Measurements from ENCODE around the gene IL21.

IL21 gene

GRCh38 chr4:122635205-122635604 is 14.3 kb upstream of the IL21 start:
- in situ Hi-C loops (cut with MboI; ENCODE audit: low sequenced_read_pairs) = no loop called here

- in situ Hi-C loops (cut with MboI; ENCODE audit: low sequenced_read_pairs) = no loop called here
Observed at GRCh38 chr4:122633211-122633610, 12.3 kb upstream of the IL21 start.

DNA sequence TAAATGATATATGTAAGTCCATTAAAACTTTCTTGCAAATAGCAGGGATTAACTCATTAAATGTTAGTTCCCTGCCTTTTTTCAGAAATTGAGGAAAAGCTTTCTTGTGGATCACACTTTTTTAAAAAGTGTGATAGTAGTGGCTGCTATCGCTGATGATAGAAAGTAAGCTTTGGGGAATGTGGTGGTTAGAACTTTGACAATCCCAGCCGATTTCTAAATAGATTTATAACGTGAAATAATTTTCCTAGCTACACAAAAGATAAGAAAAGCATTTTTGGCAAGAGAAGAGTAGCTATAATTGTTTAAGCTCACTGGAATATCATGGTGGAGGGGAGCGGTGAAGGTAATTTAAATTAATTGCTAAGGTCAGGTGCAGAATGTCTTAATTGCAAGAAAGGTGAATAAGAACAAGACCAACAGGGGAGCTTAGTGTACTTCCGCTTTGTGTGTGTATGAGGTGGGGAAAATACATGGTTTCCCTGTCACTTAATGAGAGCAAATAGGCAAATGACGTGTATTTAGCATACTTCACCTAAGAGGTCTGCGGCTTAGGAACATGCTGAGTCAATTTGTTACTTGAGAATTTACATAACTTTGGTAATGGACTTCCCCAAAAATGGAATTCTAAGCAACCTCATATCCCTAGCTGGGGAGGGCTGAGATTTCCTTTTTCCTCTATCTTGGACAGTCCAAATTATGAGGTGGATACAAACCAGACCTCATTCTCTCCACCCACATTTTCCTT is 11.7 kb upstream of the IL21 start:
- in situ Hi-C loops (cut with MboI; ENCODE audit: low sequenced_read_pairs) = no loop called here

GRCh38 chr4:122625156-122625555 is 4.3 kb upstream of the IL21 start:
- in situ Hi-C loops (cut with MboI; ENCODE audit: low sequenced_read_pairs) = no loop called here

GRCh38 chr4:122624205-122624604 is 3.3 kb upstream of the IL21 start:
- in situ Hi-C loops (cut with MboI; ENCODE audit: low sequenced_read_pairs) = no loop called here

- in situ Hi-C loops (cut with MboI; ENCODE audit: low sequenced_read_pairs) = no loop called here
Observed at GRCh38 chr4:122623637-122624166, 2.8 kb upstream of the IL21 start.

- in situ Hi-C loops (cut with MboI; ENCODE audit: low sequenced_read_pairs) = no loop called here
Observed at GRCh38 chr4:122622400-122622799, 1.5 kb upstream of the IL21 start.

- in situ Hi-C loops (cut with MboI; ENCODE audit: low sequenced_read_pairs) = no loop called here
Observed at GRCh38 chr4:122619611-122620010, 1.3 kb downstream of the IL21 start.

DNA sequence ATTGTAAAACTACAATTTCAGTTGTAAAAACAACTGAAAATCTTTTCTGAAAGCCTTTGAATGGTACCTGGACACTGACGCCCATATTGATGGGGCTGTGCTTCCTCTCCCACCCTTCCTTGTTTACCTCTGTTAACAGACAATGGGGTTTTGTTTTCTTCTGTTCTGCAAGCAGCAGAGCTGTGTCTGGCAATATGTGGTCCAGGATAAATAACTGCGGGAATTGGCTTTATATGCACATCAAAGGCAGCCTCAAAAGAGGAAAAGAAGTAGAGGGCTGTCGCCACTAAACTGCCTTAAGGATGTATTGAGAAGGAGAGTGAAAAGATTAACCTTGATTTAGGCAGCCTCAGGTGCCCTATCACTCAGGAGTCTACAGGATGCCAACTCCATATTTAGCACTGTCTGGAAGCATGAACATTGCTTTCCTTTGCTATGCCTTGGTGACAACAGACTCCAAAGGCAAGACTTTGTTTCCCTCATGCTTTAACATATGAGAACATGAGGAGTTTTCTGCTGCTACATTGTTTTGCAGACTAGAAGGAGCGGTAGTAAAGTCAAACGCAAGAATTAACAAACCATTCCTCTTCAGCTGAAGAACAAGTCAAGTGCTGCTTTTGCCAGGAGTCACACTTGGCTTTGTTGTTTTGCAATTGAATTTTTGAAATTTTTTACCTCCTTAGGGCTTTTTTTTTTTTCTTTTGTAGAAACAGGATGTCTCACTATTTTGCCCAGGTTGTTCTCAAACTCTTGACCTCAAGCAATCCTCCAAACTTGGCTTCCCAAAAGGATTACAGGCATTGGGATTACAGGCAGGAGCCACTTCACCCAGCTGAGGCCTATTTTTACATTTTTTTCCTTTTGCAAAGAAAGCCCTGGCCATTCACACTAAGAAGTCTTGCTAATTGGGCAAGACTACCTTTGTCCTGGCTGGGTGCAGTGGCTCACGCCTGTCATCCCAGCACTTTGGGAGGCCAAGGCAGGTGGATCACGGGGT is 3.0 kb downstream of the IL21 start:
- in situ Hi-C loops (cut with MboI; ENCODE audit: low sequenced_read_pairs) = no loop called here

DNA sequence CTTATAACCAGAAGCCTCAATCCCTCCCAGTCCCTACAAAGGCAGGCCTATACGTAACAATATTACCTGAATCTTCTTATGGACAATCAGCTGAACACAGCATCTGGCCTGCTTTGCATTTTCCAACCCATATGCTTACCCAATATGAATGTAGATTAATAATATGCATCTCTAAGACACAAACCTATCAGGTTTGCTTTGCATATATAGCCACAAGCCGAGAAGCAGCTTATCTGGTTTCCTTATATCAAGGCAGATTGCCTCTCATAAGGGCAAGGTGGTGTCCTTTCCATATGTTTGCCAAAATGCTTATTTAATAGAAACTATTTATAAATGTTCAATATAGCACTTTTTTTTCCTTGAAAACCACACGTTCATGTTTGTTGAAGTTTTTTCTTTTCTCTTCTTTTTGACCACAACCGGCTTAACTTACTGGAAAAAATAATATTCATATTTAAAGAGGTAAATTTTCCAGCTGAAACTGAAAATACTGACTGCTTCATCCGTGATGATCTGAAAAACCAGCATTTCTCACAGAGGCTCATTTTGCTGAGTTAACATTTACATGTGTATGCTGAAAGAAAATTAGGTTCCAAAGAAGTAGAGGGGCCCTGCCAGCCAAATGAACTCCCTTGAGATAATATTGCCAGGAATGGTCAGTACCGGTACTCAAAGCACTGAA is 3.8 kb downstream of the IL21 start:
- in situ Hi-C loops (cut with MboI; ENCODE audit: low sequenced_read_pairs) = no loop called here

DNA sequence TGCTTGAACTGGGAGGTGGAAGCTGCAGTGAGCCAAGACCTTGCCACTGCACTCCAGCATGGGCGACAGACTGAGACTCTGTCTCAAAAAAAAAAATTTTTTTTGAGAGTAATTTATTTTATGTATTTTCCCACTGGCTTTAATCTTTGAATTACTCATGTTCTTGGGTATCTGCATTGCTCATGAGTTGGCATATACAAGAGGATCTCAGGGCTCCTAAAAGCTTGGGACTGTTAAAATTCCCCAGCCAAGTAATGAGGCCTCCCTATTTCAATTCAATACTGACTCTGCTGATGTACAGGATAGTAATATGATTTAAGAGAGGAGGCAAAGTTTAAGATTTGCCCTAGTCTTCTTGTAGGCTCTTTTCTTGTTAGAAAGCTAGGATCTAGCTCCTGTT is 6.2 kb downstream of the IL21 start:
- in situ Hi-C loops (cut with MboI; ENCODE audit: low sequenced_read_pairs) = no loop called here

GRCh38 chr4:122612540-122612939 is 8.3 kb downstream of the IL21 start:
- in situ Hi-C loops (cut with MboI; ENCODE audit: low sequenced_read_pairs) = no loop called here

DNA sequence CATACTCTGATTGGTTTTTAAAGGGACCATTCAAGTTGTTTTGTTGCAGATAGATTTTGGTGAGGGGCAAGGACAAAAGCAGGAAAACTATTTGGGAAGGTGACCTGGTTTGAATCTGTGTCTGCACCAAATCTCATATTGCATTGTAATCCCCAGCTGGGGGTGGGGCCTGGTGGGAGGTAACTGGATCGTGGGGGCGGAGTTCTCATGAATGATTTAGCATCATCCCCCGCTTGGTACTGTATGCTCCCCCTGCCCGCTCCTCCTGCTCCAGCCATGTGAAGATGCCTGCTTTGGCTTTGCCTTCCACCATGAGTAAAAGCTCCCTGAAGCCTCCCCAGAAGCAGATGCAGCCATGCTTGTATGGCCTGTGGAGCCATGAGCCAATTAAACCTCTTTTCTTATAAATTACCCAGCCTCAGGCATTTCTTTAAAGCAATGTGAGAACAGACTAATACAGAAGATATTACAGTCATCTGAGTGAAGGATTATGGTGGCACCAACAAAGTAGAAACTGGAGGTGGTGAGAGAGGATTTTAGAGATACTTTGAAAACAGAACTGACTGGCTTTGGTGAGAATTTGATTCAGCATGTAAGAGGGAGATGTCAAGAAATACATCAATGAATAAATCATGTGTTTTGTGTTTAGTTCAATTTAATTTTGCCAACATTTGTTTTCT is 14.4 kb downstream of the IL21 start:
- in situ Hi-C loops (cut with MboI; ENCODE audit: low sequenced_read_pairs) = no loop called here

GRCh38 chr4:122604146-122604545 is 16.7 kb downstream of the IL21 start:
- in situ Hi-C loops (cut with MboI; ENCODE audit: low sequenced_read_pairs) = no loop called here

DNA sequence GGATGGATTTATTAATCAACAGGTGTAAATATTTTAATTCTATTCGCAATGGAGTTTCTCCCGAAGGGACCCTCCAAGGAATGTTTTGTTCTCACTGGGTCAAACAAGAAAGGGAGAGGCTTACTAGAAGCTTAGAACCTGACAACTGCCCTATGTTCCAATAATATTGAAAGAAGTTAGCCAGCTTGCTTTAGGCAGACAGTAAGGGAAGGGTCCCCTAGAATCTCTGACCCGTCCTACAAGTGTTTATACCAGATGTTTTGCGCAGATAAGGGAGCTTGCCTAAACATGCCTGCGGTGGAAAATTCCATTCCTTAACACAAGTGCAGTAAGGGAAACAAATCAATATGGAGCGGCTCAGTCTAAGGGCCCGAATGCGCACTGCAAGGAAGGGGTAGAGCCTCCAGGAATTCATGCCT is 17.7 kb downstream of the IL21 start:
- in situ Hi-C loops (cut with MboI; ENCODE audit: low sequenced_read_pairs) = no loop called here

- in situ Hi-C loops (cut with MboI; ENCODE audit: low sequenced_read_pairs) = no loop called here
Observed at GRCh38 chr4:122602277-122603142, 18.4 kb downstream of the IL21 start.

DNA sequence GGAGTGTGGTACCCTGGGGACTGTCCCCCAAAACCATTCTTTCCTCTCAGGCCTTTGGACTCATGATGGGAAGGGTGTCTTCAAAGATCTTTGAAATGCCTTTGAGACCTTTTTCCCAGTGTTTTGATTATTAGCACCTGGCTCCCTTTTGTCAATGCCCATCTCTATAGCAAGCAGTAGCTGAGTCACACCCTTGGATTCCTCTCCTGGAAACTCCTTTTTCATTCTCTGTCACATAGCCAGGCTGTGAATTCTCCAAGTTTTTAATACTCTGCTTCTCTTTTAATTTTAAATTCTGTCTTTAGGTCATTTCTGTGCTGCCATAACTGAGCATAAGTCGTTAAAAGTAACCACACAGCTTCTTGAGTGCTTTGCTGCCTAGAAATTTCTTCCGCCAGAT is 29.7 kb downstream of the IL21 start:
- in situ Hi-C loops (cut with MboI; ENCODE audit: low sequenced_read_pairs) = no loop called here

- in situ Hi-C loops (cut with MboI; ENCODE audit: low sequenced_read_pairs) = no loop called here
Observed at GRCh38 chr4:122588453-122589238, 32.2 kb downstream of the IL21 start.

DNA sequence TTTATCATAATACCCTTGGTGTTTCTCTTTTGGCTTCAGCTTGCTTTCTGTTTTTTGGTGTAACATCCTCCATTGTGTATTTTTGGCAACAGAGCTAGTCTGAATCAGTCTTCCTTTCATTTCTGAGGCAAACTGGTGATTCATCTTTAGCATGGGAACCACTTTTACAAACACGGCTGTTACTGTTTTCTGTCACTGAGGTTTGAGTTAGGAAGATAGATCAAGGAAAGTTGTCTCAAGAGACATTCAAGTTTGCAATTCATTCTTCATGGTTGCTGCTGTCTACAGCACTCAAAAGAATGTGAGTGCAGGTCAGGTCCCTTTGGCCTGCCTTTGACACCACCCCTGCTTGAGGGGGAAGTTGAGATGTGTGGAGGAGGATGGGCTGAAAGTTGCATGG is 36.3 kb downstream of the IL21 start:
- in situ Hi-C loops (cut with MboI; ENCODE audit: low sequenced_read_pairs) = no loop called here
